HG03460 (cell line): ENCODE measurements around the gene NHERF2.

Experiments
- ATAC-seq: cut with Tn5 transposase; IDR thresholded peaks from one replicate; pipeline ENCODE4 v1.9.1; 2021; ENCODE audit not compliant: unreplicated experiment

NHERF2 gene

GRCh38 chr16:1990351-1991134, 36.2 kb upstream of the NHERF2 start:
- no peak for ATAC-seq

GRCh38 chr16:1991135-1991551, 35.6 kb upstream of the NHERF2 start:
- no peak for ATAC-seq

- ATAC-seq: no peak
Measured at GRCh38 chr16:1991588-1991947, 35.1 kb upstream of the NHERF2 start.

DNA sequence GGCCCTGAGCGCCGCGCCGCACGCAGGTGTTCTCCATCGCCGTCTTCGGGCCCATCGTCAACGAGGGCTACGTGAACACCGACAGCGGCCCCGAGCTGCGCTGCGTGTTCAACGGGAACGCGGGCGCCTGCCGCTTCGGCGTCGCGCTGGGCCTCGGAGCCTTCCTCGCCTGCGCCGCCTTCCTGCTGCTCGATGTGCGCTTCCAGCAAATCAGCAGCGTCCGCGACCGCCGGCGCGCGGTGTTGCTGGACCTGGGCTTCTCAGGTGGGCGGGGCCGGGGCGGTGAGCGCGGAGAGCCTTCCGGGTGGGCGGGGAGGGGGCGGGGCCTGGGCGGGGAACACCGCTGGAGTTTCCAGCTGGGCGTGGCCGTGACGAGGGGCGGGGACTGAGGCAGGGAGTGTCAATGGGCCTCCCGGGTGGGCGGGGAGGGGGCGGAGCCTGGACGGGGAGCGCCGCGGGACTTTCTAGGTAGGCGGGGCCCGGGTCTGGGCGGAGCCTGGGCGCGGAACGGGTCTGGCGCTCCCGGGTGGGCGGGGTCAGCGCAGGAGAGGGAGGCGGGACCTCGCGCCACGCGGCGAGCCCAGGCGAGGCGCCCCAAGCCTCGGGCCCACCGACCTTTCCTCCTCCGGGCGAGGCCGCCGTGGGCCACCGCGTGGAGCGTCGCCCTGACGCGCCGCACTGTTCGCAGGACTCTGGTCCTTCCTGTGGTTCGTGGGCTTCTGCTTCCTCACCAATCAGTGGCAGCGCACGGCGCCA, 34.6 kb upstream of the NHERF2 start:
- peak; percentile 39 for ATAC-seq

DNA sequence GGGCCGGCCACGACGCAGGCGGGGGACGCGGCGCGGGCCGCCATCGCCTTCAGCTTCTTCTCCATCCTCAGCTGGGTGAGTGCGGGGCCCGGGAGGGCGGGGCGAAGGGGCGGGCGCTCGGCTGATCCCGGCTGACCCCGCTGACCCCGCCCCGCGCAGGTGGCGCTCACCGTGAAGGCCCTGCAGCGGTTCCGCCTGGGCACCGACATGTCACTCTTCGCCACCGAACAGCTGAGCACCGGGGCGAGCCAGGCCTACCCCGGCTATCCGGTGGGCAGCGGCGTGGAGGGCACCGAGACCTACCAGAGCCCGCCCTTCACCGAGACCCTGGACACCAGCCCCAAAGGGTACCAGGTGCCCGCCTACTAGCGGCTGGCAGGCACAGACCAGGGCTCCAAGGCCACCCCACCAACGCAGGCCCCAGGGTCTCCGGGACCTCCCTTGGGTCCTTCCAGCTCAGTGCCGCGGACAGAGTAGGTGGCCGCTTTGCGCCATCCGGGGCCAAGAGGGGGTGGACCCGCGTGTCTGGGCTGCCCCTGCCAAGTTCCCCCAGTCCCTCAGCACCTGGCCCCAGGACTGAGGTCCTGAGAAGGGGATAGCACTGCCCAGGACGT, 33.9 kb upstream of the NHERF2 start:
- no peak for ATAC-seq

DNA sequence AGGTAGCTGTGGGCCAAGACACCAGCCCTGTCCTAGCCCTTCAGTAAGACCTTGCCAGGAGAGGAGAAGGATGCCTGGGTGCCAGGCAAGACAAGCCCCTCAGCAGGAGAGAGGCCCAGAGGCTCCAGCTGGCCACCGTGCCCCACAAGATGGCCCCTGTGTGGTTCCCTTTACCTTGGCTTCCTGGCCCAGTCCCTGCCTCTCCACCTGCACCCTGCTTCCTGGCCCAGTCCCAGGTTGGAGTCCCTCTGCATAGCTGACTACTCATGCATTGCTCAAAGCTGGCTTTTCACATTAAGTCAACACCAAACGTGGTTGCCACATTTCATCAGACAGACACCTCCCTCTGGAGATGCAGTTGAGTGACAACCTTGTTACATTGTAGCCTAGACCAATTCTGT, 33.0 kb upstream of the NHERF2 start:
- ATAC-seq: no peak

DNA sequence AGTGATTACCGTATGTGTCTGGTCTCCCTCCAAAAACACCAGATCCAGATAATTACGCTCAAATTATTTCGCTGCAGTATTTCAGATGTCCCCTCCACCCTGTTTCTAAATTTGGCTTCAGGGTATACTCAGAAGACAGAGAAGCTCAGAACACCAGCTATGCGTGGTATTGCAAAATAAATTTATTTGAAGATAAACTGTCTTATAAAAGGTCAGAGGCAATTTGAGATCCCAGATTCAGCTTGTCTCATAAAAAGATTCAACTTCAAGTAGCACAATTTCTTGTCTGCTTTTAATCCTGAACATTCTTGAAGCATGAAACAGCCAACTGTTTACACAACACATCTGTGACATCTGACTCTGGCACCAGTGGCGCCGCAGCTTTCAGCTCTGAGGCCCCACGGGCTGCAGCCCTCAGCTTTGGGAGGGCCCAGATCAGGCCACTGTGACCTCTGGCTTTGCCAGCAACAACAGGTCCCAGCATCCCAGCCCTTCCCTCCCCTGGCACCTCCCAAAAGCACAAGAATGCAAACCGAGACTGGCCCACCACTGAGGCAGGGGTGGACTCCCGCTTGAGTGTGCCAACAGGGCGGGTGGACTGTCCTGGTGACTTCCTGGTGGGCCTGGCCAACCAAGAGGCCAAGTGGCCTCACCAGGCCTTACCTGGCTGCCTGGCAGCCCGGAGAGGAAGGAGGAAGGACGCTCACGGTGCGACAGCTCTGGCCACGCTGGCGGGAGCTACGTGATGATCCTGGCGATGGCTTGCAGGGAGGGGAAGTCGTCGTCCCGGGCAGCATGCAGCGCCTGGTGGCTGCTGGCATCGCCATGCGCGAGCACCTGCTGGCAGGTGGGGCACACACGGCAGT, 29.0 kb upstream of the NHERF2 start:
- ATAC-seq: no peak

GRCh38 chr16:1998360-1998835, 28.3 kb upstream of the NHERF2 start:
- no peak for ATAC-seq

GRCh38 chr16:1998852-1999801, 27.6 kb upstream of the NHERF2 start:
- ATAC-seq: no peak

GRCh38 chr16:1999866-2000514, 26.7 kb upstream of the NHERF2 start:
- no peak for ATAC-seq

- ATAC-seq: no peak
Measured at GRCh38 chr16:2001035-2001434, 25.7 kb upstream of the NHERF2 start.

DNA sequence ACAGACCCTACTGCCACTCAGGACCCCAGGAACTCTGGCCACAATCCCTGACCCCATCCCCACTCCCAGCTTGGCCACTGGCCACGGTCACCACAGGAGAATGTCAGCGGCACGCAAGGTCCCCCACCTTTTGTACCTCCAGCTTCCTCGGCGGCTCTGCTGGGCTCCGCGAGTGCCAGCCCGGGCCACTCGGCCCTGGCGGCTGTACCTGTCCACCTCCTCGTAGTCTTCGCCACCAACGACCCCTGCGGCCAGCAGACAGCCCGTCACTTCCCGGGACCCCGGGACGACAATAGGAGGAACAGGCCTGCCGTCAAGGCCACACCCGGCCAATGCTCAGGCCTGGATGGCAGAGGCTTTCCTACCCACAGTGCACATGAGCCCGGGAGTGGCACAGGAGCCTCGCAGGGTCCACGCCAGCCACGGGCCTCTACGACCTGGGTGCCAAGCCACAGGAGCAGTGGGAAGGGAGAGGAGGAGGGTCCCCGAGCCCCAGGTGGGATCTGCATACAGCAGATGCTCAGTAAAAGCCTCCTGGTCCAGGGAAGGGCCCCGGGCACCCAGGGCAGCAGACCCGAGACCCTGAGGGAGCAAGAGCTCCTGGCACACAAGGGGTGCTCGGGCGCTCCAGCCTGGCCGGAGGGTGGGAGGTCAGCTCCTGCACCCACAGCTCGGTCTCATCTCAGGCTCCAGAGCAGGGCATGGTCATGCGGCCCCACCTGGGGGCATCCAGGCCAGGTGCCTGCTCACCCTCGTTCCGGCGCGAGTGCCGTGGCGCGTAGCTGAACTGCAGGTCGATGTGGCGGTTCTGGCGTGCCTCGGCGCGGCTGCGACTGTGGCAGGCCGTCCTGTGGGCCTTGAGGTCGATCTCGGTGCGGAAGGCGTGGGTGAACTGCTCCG, 25.0 kb upstream of the NHERF2 start:
- no peak for ATAC-seq

GRCh38 chr16:2002406-2003230, 24.1 kb upstream of the NHERF2 start:
- no peak for ATAC-seq

- ATAC-seq: no peak
Measured at GRCh38 chr16:2003231-2003826, 23.4 kb upstream of the NHERF2 start.

- peak; percentile 56 for ATAC-seq
Measured at GRCh38 chr16:2003827-2004641, 22.7 kb upstream of the NHERF2 start.
